Smooth muscle cell (in vitro differentiated cells): Measurements from ENCODE around the gene CCL21. TPM values are rescaled to one million over a fixed set of nuclear protein-coding genes. Genes with fewer than 3 reads are reported as not detected.

Experiments used
- DNase-seq: peaks from one replicate; lab custom pipeline; 2025; ENCODE audit not compliant: unreplicated experiment; lab: John Stamatoyannopoulos, UW
- H2AFZ ChIP-seq: fragments of 200-600 bp; sonication (generic); 2 replicates; pipeline ENCODE4 v1.6.0; 2016; ENCODE audit warnings: antibody characterized with exemption, low read depth, mild to moderate bottlenecking
- H3F3A ChIP-seq: fragments of 200-600 bp; sonication (generic); 2 replicates; pipeline ENCODE4 v1.6.0; 2017; ENCODE audit warnings: antibody characterized with exemption, low read depth
- H3K27ac ChIP-seq: fragments of 200-600 bp; sonication (generic); 2 replicates; pipeline ENCODE4 v1.5.1; 2016; ENCODE audit warnings: low read depth, mild to moderate bottlenecking
- H3K27me3 ChIP-seq: fragments of 200-600 bp; sonication (generic); 2 replicates; pipeline ENCODE4 v1.6.1; 2016; ENCODE audit warnings: low read depth, mild to moderate bottlenecking
- H3K36me3 ChIP-seq: fragments of 200-600 bp; sonication (generic); 2 replicates; pipeline ENCODE4 v1.5.1; 2016; ENCODE audit warnings: low read depth
- H3K4me1 ChIP-seq: fragments of 200-600 bp; sonication (generic); 2 replicates; pipeline ENCODE4 v1.5.1; 2016; ENCODE audit warnings: low read depth
- H3K4me2 ChIP-seq: fragments of 200-600 bp; sonication (generic); 2 replicates; pipeline ENCODE4 v1.6.0; 2016; ENCODE audit warnings: mild to moderate bottlenecking
- H3K4me3 ChIP-seq: fragments of 200-600 bp; sonication (generic); 2 replicates; pipeline ENCODE4 v1.5.1; 2016; ENCODE audit warnings: mild to moderate bottlenecking
- H3K79me2 ChIP-seq: fragments of 200-600 bp; sonication (generic); 2 replicates; pipeline ENCODE4 v1.6.0; 2016; ENCODE audit warnings: low read depth, mild to moderate bottlenecking
- H3K9ac ChIP-seq: fragments of 200-600 bp; sonication (generic); 2 replicates; pipeline ENCODE4 v1.6.0; 2016; ENCODE audit warnings: low read depth
- H3K9me3 ChIP-seq: fragments of 200-600 bp; sonication (generic); replicated peaks from 2 replicates; pipeline ENCODE4 v1.5.1; 2016; ENCODE audit warnings: low read depth
- H4K20me1 ChIP-seq: fragments of 200-600 bp; sonication (generic); 2 replicates; pipeline ENCODE4 v1.6.0; 2016; ENCODE audit warnings: low read depth
- CTCF ChIP-seq: fragments of 200-600 bp; sonication (generic); IDR thresholded peaks from 2 replicates; pipeline ENCODE4 v1.5.1; 2017; ENCODE audit warnings: borderline replicate concordance, mild to moderate bottlenecking, antibody characterized with exemption; ENCODE audit not compliant: insufficient read depth, poor library complexity, severe bottlenecking
- WGBS: methylation state at CpG from one replicate; pipeline ENCODE4 v1.1.7; 2016; ENCODE audit warnings: low lambda C conversion rate; 5-methylcytosine and 5-hydroxymethylcytosine counted together
- polyA plus RNA-seq: library from polyadenylated mRNA; unstranded; fragments of >200 nt; fragmentation: Nextera tagmentation; extraction: Ambion mirVana; gene quantifications from 2 replicates; pipeline ENCODE4 v1.2.1, GENCODE V29; 2016
- total RNA-seq: library from RNA; depleted of rRNA; stranded (reverse); fragments of >200 nt; gene quantifications from 2 replicates; pipeline ENCODE4 v1.2.3, GENCODE V29; 2014

The CCL21 gene
- total and polyA plus RNA-seq, 2 experiments from 2014 or later: not detected

GRCh38 chr9:34686231-34686630 is 23.7 kb downstream of the CCL21 start:
- no peak overlapping the region for H2AFZ ChIP-seq
- no peak overlapping the region for H3K4me3 ChIP-seq
- no peak overlapping the region for H3K4me2 ChIP-seq
- no peak overlapping the region for H3K9ac ChIP-seq
- no peaks in the 10 kb centered on the region for H3K9me3 ChIP-seq
- no peaks in the 10 kb centered on the region for H3F3A ChIP-seq
- no peaks in the 10 kb centered on the region for H3K27me3 ChIP-seq
- no peak for DNase-seq
- no peaks in the 10 kb centered on the region for H4K20me1 ChIP-seq
- H3K79me2 ChIP-seq: no peaks in the 10 kb centered on the region
- H3K36me3 ChIP-seq: no peaks in the 10 kb centered on the region
- no peak overlapping the region for H3K27ac ChIP-seq
- no peaks in the 10 kb centered on the region for H3K4me1 ChIP-seq
- WGBS: 93% methylated on average over 5 of the region's 5 CpGs
- TF ChIP-seq CTCF: no peak

- 92% methylated on average over 4 of the region's 4 CpGs for WGBS
- H2AFZ ChIP-seq: no peak overlapping the region
- H3K36me3 ChIP-seq: no peaks in the 10 kb centered on the region
- H4K20me1 ChIP-seq: no peaks in the 10 kb centered on the region
- H3K4me1 ChIP-seq: no peaks in the 10 kb centered on the region
- H3K4me3 ChIP-seq: no peak overlapping the region
- no peak overlapping the region for H3K9ac ChIP-seq
- DNase-seq: no peak
- no peak overlapping the region for H3K27ac ChIP-seq
- no peaks in the 10 kb centered on the region for H3F3A ChIP-seq
- no peak for TF ChIP-seq CTCF
- H3K9me3 ChIP-seq: no peaks in the 10 kb centered on the region
- H3K79me2 ChIP-seq: no peaks in the 10 kb centered on the region
- no peak overlapping the region for H3K4me2 ChIP-seq
- no peaks in the 10 kb centered on the region for H3K27me3 ChIP-seq
Measured at GRCh38 chr9:34685591-34685990, 24.3 kb downstream of the CCL21 start.

- no peaks in the 10 kb centered on the region for H3K4me1 ChIP-seq
- H2AFZ ChIP-seq: no peak overlapping the region
- no peaks in the 10 kb centered on the region for H3K9me3 ChIP-seq
- DNase-seq: no peak
- no peaks in the 10 kb centered on the region for H3K79me2 ChIP-seq
- no peak overlapping the region for H3K4me3 ChIP-seq
- no peaks in the 10 kb centered on the region for H4K20me1 ChIP-seq
- 100% methylated on average over 4 of the region's 4 CpGs for WGBS
- no peak for TF ChIP-seq CTCF
- no peak overlapping the region for H3K9ac ChIP-seq
- no peaks in the 10 kb centered on the region for H3K36me3 ChIP-seq
- no peaks in the 10 kb centered on the region for H3K27me3 ChIP-seq
- H3K27ac ChIP-seq: no peak overlapping the region
- no peaks in the 10 kb centered on the region for H3F3A ChIP-seq
- H3K4me2 ChIP-seq: no peak overlapping the region
Measured at GRCh38 chr9:34684816-34685215, 25.1 kb downstream of the CCL21 start.

GRCh38 chr9:34684145-34684544 is 25.8 kb downstream of the CCL21 start:
- 96% methylated on average over 4 of the region's 4 CpGs for WGBS
- Histone ChIP-seq H4K20me1 (no peaks in the 10 kb centered on the region), H3K27ac (no peak overlapping the region), H3K27me3 (no peaks in the 10 kb centered on the region), H3K4me1 (no peaks in the 10 kb centered on the region), H3K4me3 (no peak overlapping the region), H3K9ac (no peak overlapping the region), H3K36me3 (no peaks in the 10 kb centered on the region), H3K9me3 (no peaks in the 10 kb centered on the region), H3K79me2 (no peaks in the 10 kb centered on the region), H3F3A (no peaks in the 10 kb centered on the region), H3K4me2 (no peak overlapping the region), H2AFZ (no peak overlapping the region)
- DNase-seq: no peak
- TF ChIP-seq CTCF: no peak
